BJ (cell line): Measurements from ENCODE around the gene YBEY. TPM values are rescaled to one million over a fixed set of nuclear protein-coding genes. Genes with fewer than 3 reads are reported as not detected.

ENCODE experiments used
- CTCF ChIA-PET: fragments of 350-600 bp; formaldehyde crosslinking; extraction: SDS; loops from one replicate; lab custom pipeline; 2021; ENCODE audit warnings: antibody characterized with exemption, inconsistent platforms; lab: Yijun Ruan, JAX
- POLR2A ChIA-PET: fragments of 300-600 bp; sonication (Branson Sonifier 250); formaldehyde crosslinking; extraction: SDS; loops from one replicate; lab custom pipeline; 2021; ENCODE audit warnings: antibody characterized with exemption; lab: Charles Lee
- DNase-seq: peaks from one replicate; pipeline ENCODE4 v3.0.0-alpha.2; 2011; ENCODE audit warnings: low read depth
- H3K27me3 ChIP-seq: 2 replicates; pipeline ENCODE4 v1.6.0; 2011; ENCODE audit warnings: low read length; ENCODE audit not compliant: control insufficient read depth, insufficient read depth
- H3K36me3 ChIP-seq: 2 replicates; pipeline ENCODE4 v1.5.1; 2011; ENCODE audit warnings: low read length; ENCODE audit not compliant: control insufficient read depth, insufficient read depth
- H3K4me3 ChIP-seq: 2 replicates; pipeline ENCODE4 v1.5.1; 2011; ENCODE audit warnings: low read depth, mild to moderate bottlenecking, control low read depth, low read length
- CTCF ChIP-seq: IDR thresholded peaks from 2 replicates; pipeline ENCODE4 v1.5.1; 2011; ENCODE audit warnings: low read depth, mild to moderate bottlenecking, control low read depth, inconsistent platforms, low read length, moderate library complexity; ENCODE audit not compliant: insufficient read depth
- polyA plus RNA-seq: library from polyadenylated mRNA; depleted of rRNA; stranded (reverse); fragments of >200 nt; gene quantifications from 2 replicates; pipeline ENCODE4 v1.2.3, GENCODE V29; 2011

Gene YBEY
- polyA plus RNA-seq, 1 experiment = 15.8 TPM

GRCh38 chr21:46323710-46324389 is 37.7 kb downstream of the YBEY start, which contains the start of the genes C21orf58 and PCNT:
TSS of gene C21orf58 (minus strand) at chr21:46323870. CDS start at chr21:46322738, 1,132 bp downstream.
TSS of gene PCNT (plus strand) at chr21:46324156. CDS start at chr21:46324229, 73 bp downstream.
- no peaks in the 10 kb centered on the region for H3K27me3 ChIP-seq
- H3K4me3 ChIP-seq = peak within 1 kb of the TSS; percentile 72
- ChIA-PET POLR2A (no interaction called here), CTCF (no interaction called here)
- H3K36me3 ChIP-seq = peaks cover 7% of the 10 kb centered on the region
- TF ChIP-seq CTCF = no peak
- DNase-seq = peak; percentile 90

- ChIA-PET POLR2A (no interaction called here), CTCF (interaction anchor here (1.6 kb wide), 1 partner anchor 181 kb away, joined by 7 read pairs; no protein-coding TSS in a partner anchor)
- H3K36me3 ChIP-seq = peaks cover 7% of the 10 kb centered on the region
- no peaks in the 10 kb centered on the region for H3K27me3 ChIP-seq
- peak overlapping the region; percentile 72 for H3K4me3 ChIP-seq
- TF ChIP-seq CTCF = 0 out of 2 replicates have a peak, but pooled peaks have one; percentile 15
- DNase-seq = no peak
These were observed 38.4 kb downstream of the YBEY start for GRCh38 chr21:46324390-46325072.

GRCh38 chr21:46325073-46325912 is 39.2 kb downstream of the YBEY start:
- peak; percentile 54 for TF ChIP-seq CTCF
- CTCF ChIA-PET = interaction anchor here (0.5 to 1.6 kb wide), 6 partner anchors 13 to 182 kb away, joined by 3 to 7 read pairs (median 4); no protein-coding TSS in a partner anchor
- DNase-seq = no peak
- POLR2A ChIA-PET = interaction anchor here (0.6 kb wide), 1 partner anchor 31 kb away, joined by 3 read pairs; no protein-coding TSS in a partner anchor
- no peaks in the 10 kb centered on the region for H3K27me3 ChIP-seq
- H3K4me3 ChIP-seq = peak overlapping the region; percentile 72
- peaks cover 7% of the 10 kb centered on the region for H3K36me3 ChIP-seq

- no peak overlapping the region for H3K4me3 ChIP-seq
- TF ChIP-seq CTCF = no peak
- no peak for DNase-seq
- CTCF ChIA-PET = interaction anchor here (0.5 to 1.6 kb wide), 5 partner anchors 12 to 183 kb away, joined by 3 to 7 read pairs (median 4); no protein-coding TSS in a partner anchor
- H3K36me3 ChIP-seq = peaks cover 7% of the 10 kb centered on the region
- no peaks in the 10 kb centered on the region for H3K27me3 ChIP-seq
- POLR2A ChIA-PET = interaction anchor here (0.6 kb wide), 1 partner anchor 32 kb away, joined by 3 read pairs; no protein-coding TSS in a partner anchor
These were observed 40.1 kb downstream of the YBEY start for GRCh38 chr21:46326110-46326703.
